NCI-H2107 treated with DMSO at 0.1 percent for 48 hours (cell line): ENCODE measurements around the gene DENND1C.

Source experiments
- DNase-seq: peaks from one replicate; lab custom pipeline; 2025; ENCODE audit not compliant: unreplicated experiment; lab: John Stamatoyannopoulos, UW

Gene DENND1C, protein sequence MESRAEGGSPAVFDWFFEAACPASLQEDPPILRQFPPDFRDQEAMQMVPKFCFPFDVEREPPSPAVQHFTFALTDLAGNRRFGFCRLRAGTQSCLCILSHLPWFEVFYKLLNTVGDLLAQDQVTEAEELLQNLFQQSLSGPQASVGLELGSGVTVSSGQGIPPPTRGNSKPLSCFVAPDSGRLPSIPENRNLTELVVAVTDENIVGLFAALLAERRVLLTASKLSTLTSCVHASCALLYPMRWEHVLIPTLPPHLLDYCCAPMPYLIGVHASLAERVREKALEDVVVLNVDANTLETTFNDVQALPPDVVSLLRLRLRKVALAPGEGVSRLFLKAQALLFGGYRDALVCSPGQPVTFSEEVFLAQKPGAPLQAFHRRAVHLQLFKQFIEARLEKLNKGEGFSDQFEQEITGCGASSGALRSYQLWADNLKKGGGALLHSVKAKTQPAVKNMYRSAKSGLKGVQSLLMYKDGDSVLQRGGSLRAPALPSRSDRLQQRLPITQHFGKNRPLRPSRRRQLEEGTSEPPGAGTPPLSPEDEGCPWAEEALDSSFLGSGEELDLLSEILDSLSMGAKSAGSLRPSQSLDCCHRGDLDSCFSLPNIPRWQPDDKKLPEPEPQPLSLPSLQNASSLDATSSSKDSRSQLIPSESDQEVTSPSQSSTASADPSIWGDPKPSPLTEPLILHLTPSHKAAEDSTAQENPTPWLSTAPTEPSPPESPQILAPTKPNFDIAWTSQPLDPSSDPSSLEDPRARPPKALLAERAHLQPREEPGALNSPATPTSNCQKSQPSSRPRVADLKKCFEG

GRCh38 chr19:6481541-6482342 is at the start of gene DENND1C:
Gene DENND1C (minus strand): TSS chr19:6481787. CDS start chr19:6481695, 92 bp downstream.
- DNase-seq = no peak

DNA sequence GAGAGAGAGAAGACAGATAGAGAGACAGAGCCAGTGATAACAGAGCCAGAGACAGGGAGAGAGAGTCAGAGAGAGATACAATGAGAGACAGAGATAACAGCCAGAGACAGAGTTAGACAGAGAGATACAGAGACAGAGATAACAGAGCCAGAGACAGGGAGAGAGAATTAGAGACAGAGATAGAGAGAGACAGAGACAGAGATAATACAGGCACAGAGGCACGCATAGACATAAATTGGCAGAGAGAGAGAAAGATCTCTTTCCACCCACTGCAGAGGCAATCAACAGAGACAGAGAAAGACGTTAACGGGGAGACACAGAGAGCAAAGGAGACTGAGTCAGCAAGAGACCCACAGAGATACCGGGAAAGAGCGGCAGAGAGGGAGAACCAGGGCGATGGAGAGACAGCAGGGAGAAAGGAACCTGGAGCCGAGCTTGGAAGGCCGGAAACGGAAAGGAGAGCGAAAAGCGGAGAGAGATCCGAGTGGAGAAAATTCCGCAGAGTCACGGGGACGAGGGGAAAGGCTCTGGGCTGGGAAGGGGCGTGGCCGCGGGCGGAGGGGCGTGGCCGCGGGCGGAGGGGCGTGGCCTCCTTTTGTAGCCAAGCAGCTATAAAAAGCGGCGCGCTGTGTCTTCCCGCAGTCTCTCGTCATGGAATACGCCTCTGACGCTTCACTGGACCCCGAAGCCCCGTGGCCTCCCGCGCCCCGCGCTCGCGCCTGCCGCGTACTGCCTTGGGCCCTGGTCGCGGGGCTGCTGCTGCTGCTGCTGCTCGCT is 49.0 kb upstream of the DENND1C start, which contains the start of gene TNFSF9:
Gene TNFSF9, plus strand, starts transcription at position 641 of the 777 bp plus-strand sequence. Its CDS starts 11 bp downstream, at position 652.
- no peak for DNase-seq

GRCh38 chr19:6529937-6530385 is 48.4 kb upstream of the DENND1C start:
- DNase-seq = no peak

DNA sequence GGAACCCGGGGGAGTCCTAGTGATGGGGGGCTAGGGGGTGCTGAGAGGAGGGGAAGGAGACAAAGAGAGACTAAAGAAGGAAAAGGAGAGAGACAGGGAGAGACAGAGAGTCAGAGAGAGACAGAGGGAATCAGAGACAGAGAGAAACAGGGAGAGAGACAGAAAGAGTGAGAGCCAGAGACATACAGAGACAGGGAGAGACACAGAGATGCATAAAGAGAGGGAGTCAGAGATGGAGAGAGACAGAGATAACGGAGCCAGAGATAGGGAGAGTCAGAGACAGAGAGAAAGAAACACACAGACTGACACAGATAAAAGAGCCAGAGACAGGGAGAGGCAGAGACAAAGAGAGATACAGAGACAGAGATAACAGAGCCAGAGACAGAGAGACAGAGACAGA is 47.8 kb upstream of the DENND1C start:
- DNase-seq = no peak

DNA sequence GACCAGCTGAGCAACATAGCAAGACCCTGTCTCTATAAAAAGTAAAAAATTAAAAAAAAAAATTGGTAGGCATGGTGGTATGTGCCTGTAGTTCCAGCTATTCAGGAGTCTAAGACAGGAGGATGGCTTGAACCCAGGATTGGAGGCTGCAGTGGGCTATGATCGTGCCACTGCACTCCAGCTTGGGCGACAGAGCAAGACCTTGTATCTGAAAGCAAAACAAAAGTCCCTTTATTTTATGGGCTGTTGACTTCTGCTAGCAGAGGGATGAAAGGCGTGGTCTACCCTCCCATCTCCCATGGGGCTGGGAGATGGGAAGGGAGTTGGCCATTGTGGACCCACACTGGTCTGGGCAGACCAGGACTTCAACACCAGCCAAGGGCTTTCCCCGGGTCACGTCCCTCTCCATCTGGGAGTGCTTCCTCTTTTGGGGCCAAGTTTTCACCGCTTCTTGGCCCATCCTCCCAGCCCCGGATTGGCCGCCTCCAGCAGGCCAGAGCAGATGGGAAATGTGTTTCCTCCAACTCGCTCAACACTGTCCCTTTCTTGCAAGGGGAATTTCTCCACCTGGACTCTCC is 47.0 kb upstream of the DENND1C start:
- no peak for DNase-seq

DNA sequence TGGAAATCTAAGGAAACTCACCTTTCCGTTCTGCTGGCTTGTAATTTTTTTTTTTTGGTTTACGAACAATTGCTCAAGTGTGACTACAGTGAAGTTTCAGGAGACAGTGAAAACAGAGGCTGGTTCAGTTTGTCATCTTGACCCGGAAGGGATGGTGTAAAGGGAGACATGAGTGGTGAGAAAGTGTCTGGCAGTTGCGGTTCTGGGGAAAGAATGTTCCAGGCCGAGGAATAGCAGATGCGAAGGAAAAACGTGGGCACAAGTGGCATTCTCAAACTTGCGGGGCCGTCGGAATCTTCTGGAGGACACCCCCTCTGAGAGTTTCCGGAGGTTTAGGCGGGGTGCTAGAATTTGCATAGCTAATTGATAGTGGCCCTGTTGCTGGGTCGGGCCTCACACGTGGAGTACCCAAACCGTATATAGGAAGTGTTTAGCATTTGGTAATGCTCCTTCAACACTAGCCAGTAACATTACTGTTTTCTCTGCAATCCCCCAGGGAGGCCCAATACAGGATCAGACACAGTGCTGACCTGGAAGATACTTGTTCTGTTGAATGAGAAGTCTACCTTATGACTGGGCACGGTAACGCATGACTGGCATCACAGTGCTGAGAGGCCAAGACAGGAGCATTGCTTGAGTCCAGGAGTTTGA is 46.4 kb upstream of the DENND1C start:
- DNase-seq = no peak

GRCh38 chr19:6524311-6524710 is 42.7 kb upstream of the DENND1C start:
- no peak for DNase-seq

- no peak for DNase-seq
Measured at GRCh38 chr19:6522712-6523111, 41.1 kb upstream of the DENND1C start.

GRCh38 chr19:6521718-6522646 is 40.4 kb upstream of the DENND1C start:
- DNase-seq = no peak

GRCh38 chr19:6519289-6519688 is 37.7 kb upstream of the DENND1C start:
- DNase-seq = no peak

- no peak for DNase-seq
Measured at GRCh38 chr19:6518145-6518911, 36.7 kb upstream of the DENND1C start.

GRCh38 chr19:6516659-6517291 is 35.2 kb upstream of the DENND1C start:
- no peak for DNase-seq

DNA sequence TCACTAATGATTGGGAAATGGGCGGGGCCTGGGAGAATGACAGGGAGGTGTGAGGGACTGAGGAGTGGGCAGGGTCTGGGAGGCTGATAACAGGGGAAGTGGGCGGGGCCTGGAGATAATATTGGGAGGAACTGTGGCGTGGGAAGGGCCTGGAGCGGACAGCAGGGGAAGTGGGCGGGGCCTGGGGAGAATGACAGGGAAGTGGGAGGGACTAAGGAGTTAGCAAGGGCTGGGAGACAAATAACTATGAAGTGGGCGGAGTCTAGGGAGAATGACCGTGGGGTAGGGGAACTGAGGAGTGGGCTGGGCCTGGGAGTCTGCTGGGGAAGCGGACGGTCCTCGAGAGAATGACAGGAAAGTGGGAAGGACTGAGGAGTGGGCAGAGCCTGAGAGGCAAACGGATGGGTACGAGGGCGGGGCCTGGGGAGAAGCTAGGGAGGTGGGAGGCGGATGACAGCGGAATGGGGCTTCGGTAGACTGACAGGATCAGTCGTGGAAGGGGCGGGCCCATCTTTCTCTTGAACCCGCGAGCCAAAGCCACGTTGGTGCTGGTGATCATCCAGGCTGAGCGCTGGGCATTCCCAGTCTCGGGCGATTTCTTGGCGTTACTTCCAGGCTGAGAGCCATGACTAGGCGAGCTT is 34.6 kb upstream of the DENND1C start:
- DNase-seq = no peak

- no peak for DNase-seq
Measured at GRCh38 chr19:6514926-6515544, 33.4 kb upstream of the DENND1C start.

DNA sequence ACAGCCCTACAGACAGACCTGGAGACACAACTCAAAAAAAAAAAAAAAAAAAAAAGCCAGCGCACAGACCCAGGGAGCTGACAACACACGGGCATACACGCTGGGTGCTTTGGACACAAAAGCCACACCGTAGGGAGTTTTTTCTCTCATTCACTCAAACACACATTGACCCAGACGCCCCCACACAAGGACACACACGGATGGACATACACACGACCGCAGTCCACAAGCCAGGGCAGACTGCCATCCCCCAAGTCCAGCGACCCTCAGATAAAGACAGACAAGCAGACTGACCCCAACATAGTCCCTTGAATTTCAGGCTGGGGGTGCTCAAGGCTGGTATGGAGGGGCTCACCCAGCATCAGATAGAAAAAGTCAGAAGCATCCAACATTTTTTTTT is 32.5 kb upstream of the DENND1C start:
- DNase-seq = no peak

- DNase-seq = no peak
Measured at GRCh38 chr19:6510618-6511017, 29.0 kb upstream of the DENND1C start.
